ENCODE data around the gene ISL2. TPM values are rescaled to one million over a fixed set of nuclear protein-coding genes. Genes with fewer than 3 reads are reported as not detected.
A peak's percentile ranks its signal among the peaks of the same experiment; 100 is the strongest.

ISL2 gene
- total and polyA plus RNA-seq, 9 donors: not detected

DNA sequence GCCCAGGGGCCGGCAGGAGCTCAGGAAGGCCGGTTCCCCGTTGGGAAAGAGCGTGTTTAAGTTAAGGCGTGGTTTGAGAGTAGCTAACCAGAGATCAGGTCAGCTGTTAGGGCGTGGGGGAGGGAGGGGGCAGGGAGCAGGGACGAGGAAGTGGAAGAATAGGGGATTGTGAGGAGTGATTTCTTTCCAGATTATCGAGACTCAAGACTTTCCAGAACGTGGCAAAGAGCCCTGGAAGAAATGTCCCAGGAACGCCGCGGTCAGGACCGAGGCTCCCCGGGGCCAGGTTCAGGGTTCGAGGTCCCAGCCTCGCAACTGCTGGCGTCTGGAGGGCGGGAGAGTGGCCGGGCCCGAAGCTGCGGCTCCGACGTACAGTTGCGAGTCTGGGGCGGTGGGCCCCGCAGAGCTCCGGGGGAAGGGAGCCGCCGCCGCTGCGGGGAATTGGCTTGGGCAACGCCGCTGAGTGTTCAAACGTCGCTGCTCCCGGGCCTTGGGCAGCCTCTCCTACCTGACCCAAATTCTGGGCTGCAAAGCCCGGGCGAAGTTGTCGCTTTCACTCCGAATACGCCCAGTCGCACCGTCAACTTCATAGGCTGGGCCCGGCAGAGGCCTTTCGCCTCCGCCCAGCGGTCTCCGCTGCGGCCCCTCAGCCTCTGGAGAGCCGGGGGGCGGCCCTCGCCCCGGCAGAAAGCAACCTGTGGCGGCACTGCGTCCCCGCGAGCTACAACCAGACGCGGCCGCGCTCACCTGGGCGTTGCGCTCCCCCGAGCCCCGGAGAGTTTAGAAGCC is 9.5 kb downstream of the ISL2 start:
- TF ChIP-seq EP300 (IDR thresholded peaks at IDR 0.05): no peak
- TF ChIP-seq CTCF (IDR thresholded peaks at IDR 0.05): no peak
- no peak for TF ChIP-seq POLR2A (IDR thresholded peaks at IDR 0.05)
- H3K36me3 ChIP-seq: no peaks in the 10 kb centered on the region
- 7 to 9% (median 7%) methylated on average over 56 to 65 of the region's 65 CpGs for WGBS, 3 donors
- no peak overlapping the region for H3K27ac ChIP-seq
- peaks cover 11% of the 10 kb centered on the region for H3K27me3 ChIP-seq
- intact Hi-C loops (cut with DNase I): no loop called here
- H3K9me3 ChIP-seq: no peaks in the 10 kb centered on the region
- H3K4me3 ChIP-seq: peak overlapping the region; percentile 13
- no peak for DNase-seq
- peaks cover 7% of the 10 kb centered on the region for H3K4me1 ChIP-seq (ENCODE audit: insufficient read depth)

DNA sequence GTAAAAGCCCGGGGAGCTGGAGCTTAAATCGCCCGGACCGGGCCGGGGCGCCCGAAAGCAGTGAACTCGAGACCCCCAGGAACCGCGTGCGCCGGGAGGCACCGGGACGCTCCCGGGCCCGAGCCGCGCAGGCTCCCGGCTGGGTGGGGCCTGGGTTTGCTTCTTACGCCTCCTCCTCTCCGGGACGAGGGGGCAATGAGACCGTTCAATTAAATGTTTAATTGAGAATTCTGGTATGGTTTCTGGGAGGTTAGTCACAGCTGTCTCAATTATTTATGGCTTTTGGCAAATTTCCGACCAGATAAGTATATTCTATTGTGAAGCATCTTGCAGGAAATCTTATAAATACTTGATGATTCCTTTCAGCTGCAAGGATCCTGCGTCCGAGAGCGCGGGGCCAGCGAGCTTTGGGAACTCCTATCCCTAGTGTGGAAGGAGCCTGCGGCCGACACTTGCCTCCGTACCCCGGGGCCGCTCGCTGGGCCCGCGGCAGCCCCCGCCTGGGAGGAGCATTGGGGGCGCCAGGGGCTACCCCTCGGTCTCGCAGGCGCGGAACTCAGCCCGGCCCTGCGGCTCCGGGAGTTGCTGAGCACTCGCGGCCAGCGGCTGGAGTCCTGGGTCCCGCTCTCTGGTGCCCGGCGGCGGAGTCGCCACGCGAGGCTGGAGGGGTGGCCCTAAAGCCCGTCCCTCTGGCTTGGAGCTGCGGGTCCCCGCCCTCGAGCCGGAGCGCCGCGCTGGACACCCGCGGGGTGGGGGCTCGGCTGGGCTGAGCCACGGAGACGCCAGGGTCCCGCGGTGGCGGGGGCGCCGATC is 10.3 kb downstream of the ISL2 start:
- peaks cover 7% of the 10 kb centered on the region for H3K4me1 ChIP-seq (ENCODE audit: insufficient read depth)
- no peak for TF ChIP-seq POLR2A (IDR thresholded peaks at IDR 0.05)
- no peak for TF ChIP-seq EP300 (IDR thresholded peaks at IDR 0.05)
- no peak for TF ChIP-seq CTCF (IDR thresholded peaks at IDR 0.05)
- DNase-seq: no peak
- intact Hi-C loops (cut with DNase I): no loop called here
- H3K27ac ChIP-seq: no peak overlapping the region
- H3K36me3 ChIP-seq: no peaks in the 10 kb centered on the region
- peak overlapping the region; percentile 13 for H3K4me3 ChIP-seq
- no peaks in the 10 kb centered on the region for H3K9me3 ChIP-seq
- WGBS, 3 donors: 16 to 22% (median 16%) methylated on average over 70 to 74 of the region's 74 CpGs
- peaks cover 11% of the 10 kb centered on the region for H3K27me3 ChIP-seq

DNA sequence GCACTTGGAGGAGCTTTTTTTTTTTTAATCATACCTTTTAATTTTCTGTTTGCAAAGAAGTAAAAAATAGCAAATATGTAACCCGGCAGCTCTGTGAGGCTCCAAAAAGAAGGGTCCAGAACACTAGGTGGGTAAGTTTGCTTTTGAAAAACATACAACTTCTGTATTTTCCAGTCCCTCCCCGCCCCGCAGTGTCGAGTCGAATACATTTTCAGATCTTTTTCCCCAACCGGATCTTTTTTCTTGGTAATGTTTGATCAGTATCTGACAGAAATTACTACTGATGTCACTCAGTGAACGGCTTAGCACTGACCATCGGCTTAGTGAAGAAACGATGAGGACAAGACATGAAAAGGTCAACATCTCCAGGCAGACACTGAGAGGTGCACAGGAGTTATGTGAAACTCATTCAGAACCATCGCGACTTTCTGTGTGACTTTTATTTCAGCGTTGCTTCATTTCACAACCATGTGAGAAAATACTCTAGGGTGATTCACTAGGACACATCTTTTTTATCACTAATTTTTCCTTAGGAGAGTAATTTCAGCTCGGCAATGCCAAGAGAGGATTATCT is 11.0 kb downstream of the ISL2 start:
- H3K27ac ChIP-seq: no peak overlapping the region
- H3K27me3 ChIP-seq: peaks cover 7% of the 10 kb centered on the region
- H3K36me3 ChIP-seq: no peaks in the 10 kb centered on the region
- peaks cover 7% of the 10 kb centered on the region for H3K4me1 ChIP-seq (ENCODE audit: insufficient read depth)
- no peak overlapping the region for H3K4me3 ChIP-seq
- no peak for DNase-seq
- TF ChIP-seq POLR2A (IDR thresholded peaks at IDR 0.05) (no peak), CTCF (IDR thresholded peaks at IDR 0.05) (no peak), EP300 (IDR thresholded peaks at IDR 0.05) (no peak)
- no peaks in the 10 kb centered on the region for H3K9me3 ChIP-seq
- WGBS, 3 donors: 95 to 97% (median 96%) methylated on average over 13 of the region's 13 CpGs
- intact Hi-C loops (cut with DNase I): no loop called here

DNA sequence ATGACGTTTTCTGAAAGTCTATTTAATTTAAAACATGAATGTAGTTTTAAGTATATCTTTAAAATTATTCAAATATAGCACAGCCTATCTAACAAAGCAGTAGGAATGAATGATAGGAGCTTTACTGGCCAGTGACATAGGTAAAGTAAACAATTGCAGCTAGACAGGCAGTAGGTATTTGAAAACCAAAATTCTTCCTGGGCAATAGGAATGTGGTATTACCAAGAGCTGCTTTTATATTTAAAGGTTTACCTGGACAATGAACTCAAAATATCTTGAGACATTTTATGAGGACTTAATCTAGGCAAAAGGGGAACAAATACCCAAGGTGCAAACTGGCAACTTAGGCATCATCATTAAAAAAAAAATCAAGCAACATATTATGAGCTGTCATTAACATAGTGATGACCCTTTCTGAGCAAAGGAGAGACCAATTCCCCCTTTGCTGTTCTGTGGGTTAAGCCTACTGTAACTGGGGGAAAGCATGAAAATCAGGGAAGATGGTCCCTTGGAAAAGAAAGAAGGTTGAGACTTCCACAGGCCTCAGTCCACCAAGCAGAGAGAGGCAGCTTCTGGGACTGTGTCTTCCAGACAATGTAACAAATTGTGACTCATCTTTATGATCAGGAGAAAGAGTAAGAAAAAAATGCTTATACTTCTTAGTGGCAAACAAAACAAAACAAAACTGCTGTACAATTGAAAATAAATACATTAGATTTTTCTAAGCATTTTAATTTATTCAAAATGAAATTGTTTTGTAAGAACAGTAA is 12.9 kb downstream of the ISL2 start:
- no peak for TF ChIP-seq CTCF (IDR thresholded peaks at IDR 0.05)
- TF ChIP-seq POLR2A (IDR thresholded peaks at IDR 0.05): no peak
- TF ChIP-seq EP300 (IDR thresholded peaks at IDR 0.05): no peak
- Histone ChIP-seq H3K4me1 (ENCODE audit: insufficient read depth) (peaks cover 5% of the 10 kb centered on the region), H3K9me3 (no peaks in the 10 kb centered on the region), H3K27ac (no peak overlapping the region), H3K4me3 (no peak overlapping the region), H3K36me3 (no peaks in the 10 kb centered on the region), H3K27me3 (no peaks in the 10 kb centered on the region)
- WGBS, 3 donors: 97 to 98% (median 97%) methylated on average over 1 of the region's 1 CpG
- intact Hi-C loops (cut with DNase I): no loop called here
- DNase-seq: no peak
